ENCODE results near the gene HPCAL1.

DNA sequence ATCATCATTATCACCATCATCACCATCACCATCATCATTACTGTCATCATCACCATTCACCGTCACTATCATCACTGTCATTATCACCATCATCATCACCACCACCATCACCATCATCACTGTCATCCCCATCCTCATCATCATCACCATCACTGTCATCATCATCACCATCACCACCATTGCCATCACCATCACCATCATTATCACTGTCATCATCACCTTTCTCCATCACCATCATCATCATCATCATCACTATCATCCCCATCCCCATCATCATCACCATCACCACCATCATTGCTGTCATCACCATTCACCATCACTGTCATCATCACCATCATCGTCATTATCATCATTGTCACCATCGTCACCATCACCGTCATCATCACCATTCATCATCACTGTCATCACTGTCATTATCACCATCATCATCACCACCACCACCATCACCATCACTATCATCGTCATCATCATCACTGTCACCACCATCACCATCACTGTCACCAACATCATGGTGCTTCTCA is 9.8 kb downstream of the HPCAL1 start:
- TF ChIP-seq EZH2 (IDR thresholded peaks at IDR 0.05; ENCODE audit: insufficient read depth, poor library complexity, severe bottlenecking) (no peak), EZH2phosphoT487 (IDR thresholded peaks at IDR 0.05; ENCODE audit: insufficient read depth, low read depth) (no peak)
